Measurements from ENCODE around the gene DOCK2.

DNA sequence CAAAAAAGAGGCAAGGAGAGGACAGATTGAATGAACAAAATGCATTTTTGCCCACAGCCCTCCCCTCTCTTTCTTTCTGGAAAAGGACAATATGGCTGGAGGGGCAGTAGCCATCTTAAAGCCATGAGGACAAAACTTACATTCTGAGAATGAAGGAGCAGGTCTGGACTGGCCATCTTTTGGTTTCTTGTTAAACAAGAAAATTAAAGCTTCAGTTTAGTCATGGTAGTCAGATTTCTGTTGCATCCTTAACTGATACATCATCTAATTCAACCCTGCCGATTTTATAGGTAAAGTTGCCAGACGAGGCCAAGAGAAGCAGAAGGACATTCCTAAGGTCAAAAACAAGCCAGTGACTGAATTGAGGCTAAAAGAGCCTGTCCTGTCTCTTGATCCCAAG is 374.7 kb downstream of the DOCK2 start:
- TF ChIP-seq, protein P1, sequence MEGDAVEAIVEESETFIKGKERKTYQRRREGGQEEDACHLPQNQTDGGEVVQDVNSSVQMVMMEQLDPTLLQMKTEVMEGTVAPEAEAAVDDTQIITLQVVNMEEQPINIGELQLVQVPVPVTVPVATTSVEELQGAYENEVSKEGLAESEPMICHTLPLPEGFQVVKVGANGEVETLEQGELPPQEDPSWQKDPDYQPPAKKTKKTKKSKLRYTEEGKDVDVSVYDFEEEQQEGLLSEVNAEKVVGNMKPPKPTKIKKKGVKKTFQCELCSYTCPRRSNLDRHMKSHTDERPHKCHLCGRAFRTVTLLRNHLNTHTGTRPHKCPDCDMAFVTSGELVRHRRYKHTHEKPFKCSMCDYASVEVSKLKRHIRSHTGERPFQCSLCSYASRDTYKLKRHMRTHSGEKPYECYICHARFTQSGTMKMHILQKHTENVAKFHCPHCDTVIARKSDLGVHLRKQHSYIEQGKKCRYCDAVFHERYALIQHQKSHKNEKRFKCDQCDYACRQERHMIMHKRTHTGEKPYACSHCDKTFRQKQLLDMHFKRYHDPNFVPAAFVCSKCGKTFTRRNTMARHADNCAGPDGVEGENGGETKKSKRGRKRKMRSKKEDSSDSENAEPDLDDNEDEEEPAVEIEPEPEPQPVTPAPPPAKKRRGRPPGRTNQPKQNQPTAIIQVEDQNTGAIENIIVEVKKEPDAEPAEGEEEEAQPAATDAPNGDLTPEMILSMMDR (optimal IDR thresholded peaks at IDR 0.05 in 1 of 3, IDR thresholded peaks at IDR 0.05 in 1 of 3, conservative IDR thresholded peaks at IDR 0.05 in 1 of 3; ENCODE audit: extremely low read depth in 1 of 3, insufficient read depth in 2 of 3, low read length in 3 of 3): no peak
- no peak for TF ChIP-seq EZH2 (IDR thresholded peaks at IDR 0.05; ENCODE audit: low read length)

Data from keratinocyte (primary cell).